PC-9 (cell line): Measurements from ENCODE around the gene EMD. TPM values are rescaled to one million over a fixed set of nuclear protein-coding genes. Genes with fewer than 3 reads are reported as not detected.

Experiments used
- BruUV-seq: library from RNA; stranded (reverse); fragments of 400-500 nt; replicated peaks from 2 replicates; lab custom pipeline; 2021; lab: Mats Ljungman, UMichigan
- CTCF ChIA-PET: fragments of 300-600 bp; sonication (Branson Sonifier 250); formaldehyde crosslinking; loops from one replicate; lab custom pipeline; 2022; ENCODE audit warnings: antibody characterized with exemption; lab: Charles Lee
- POLR2A ChIA-PET: fragments of 300-600 bp; sonication (Branson Sonifier 250); formaldehyde crosslinking; loops from one replicate; lab custom pipeline; 2022; ENCODE audit warnings: antibody characterized with exemption; ENCODE audit not compliant: unreplicated experiment; lab: Charles Lee
- DNase-seq, 2 experiments: peaks; one replicate each; pipeline versions ENCODE4 v3.0.0 to v3.0.0-alpha.2; 2015 to 2022; ENCODE audit warnings: mixed read lengths in 1 of 2
- H2AFZ ChIP-seq: fragments of 200-600 bp; sonication (generic); 2 replicates; pipeline ENCODE4 v1.8.1; 2017; ENCODE audit warnings: antibody characterized with exemption
- H3F3A ChIP-seq: fragments of 200-600 bp; sonication (generic); 2 replicates; pipeline ENCODE4 v1.8.1; 2017; ENCODE audit warnings: antibody characterized with exemption, mild to moderate bottlenecking, low read depth; ENCODE audit not compliant: insufficient read depth
- H3K27ac ChIP-seq: fragments of 200-600 bp; sonication (generic); 2 replicates; pipeline ENCODE4 v1.6.1; 2016; ENCODE audit warnings: mixed run types
- H3K27me3 ChIP-seq: fragments of 200-600 bp; sonication (generic); 2 replicates; pipeline ENCODE4 v1.6.1; 2016; ENCODE audit warnings: low read depth, mixed run types; ENCODE audit not compliant: insufficient read depth
- H3K36me3 ChIP-seq: fragments of 200-600 bp; sonication (generic); 2 replicates; pipeline ENCODE4 v1.6.1; 2016; ENCODE audit warnings: low read depth, mixed run types
- H3K4me1 ChIP-seq: fragments of 200-600 bp; sonication (generic); replicated peaks from 2 replicates; pipeline ENCODE4 v1.6.1; 2016; ENCODE audit warnings: mixed run types; ENCODE audit not compliant: insufficient read depth
- H3K4me2 ChIP-seq: fragments of 200-600 bp; sonication (generic); 2 replicates; pipeline ENCODE4 v1.6.1; 2017; ENCODE audit warnings: mixed run types
- H3K4me3 ChIP-seq: fragments of 200-600 bp; sonication (generic); 2 replicates; pipeline ENCODE4 v1.6.1; 2016; ENCODE audit warnings: mixed run types
- H3K79me2 ChIP-seq: fragments of 200-600 bp; sonication (generic); 2 replicates; pipeline ENCODE4 v1.6.1; 2017; ENCODE audit warnings: low read depth, mixed run types
- H3K9me2 ChIP-seq: fragments of 200-600 bp; sonication (generic); 2 replicates; pipeline ENCODE4 v1.8.1; 2017; ENCODE audit warnings: mild to moderate bottlenecking; ENCODE audit not compliant: insufficient read depth
- H3K9me3 ChIP-seq: fragments of 200-600 bp; sonication (generic); 2 replicates; pipeline ENCODE4 v1.8.1; 2016; ENCODE audit warnings: low read depth; ENCODE audit not compliant: insufficient read depth
- H4K20me1 ChIP-seq: fragments of 200-600 bp; sonication (generic); 2 replicates; pipeline ENCODE4 v1.8.1; 2017; ENCODE audit not compliant: insufficient read depth
- CTCF ChIP-seq: fragments of 200-600 bp; sonication (generic); conservative IDR thresholded peaks from 2 replicates; pipeline ENCODE4 v1.6.1; 2017; ENCODE audit warnings: mixed run types, antibody characterized with exemption, mild to moderate bottlenecking, moderate library complexity
- EZH2 ChIP-seq: fragments of 200-600 bp; sonication (generic); IDR thresholded peaks from 2 replicates; pipeline ENCODE4 v1.8.0; 2017; ENCODE audit warnings: antibody characterized with exemption, low read depth
- intact Hi-C: fragments of 100-400 bp; cut with micrococcal nuclease; formaldehyde crosslinking; loops from one replicate; pipeline ENCODE4 v1.10.0; 2022; ENCODE audit not compliant: unreplicated experiment
- total RNA-seq: library from RNA; stranded (reverse); gene quantifications from 2 replicates; pipeline ENCODE4 v1.2.3, GENCODE V29; 2021

EMD gene
- total RNA-seq, 1 experiment from 2014 or later: 164 TPM

- CTCF ChIA-PET: interaction anchor here (4.4 kb wide), 1 partner anchor 23 kb away, joined by 14 read pairs; the partner anchor contains the start of gene FLNA
- intact Hi-C loops: loop anchor here (5.0 kb wide), 4 partner anchors 45 to 135 kb away; partner anchors contain the start of genes FAM50A, PLXNA3 and UBL4A
These were observed 18.1 kb downstream of the EMD start for GRCh38 chrX:154396973-154397887.

GRCh38 chrX:154397888-154398667 is 19.0 kb downstream of the EMD start, which contains the start of gene RPL10:
TSS of gene RPL10 (plus strand) at chrX:154398377. CDS start at chrX:154398520, 143 bp downstream.
- no peak for TF ChIP-seq CTCF
- TF ChIP-seq EZH2: no peak
- peaks cover 52% of the 10 kb centered on the region for H3F3A ChIP-seq
- H3K79me2 ChIP-seq: peaks cover 29% of the 10 kb centered on the region
- intact Hi-C loops: loop anchor here (5.0 kb wide), 4 partner anchors 44 to 134 kb away; partner anchors contain the start of genes FAM50A, PLXNA3 and UBL4A
- peak within 1 kb of the TSS; percentile 97 for H3K27ac ChIP-seq
- peak within 1 kb of the TSS; percentile 66; the same call in 1 of the 2 replicates for H2AFZ ChIP-seq
- H3K36me3 ChIP-seq: peaks cover 20% of the 10 kb centered on the region
- POLR2A ChIA-PET: interaction anchor here (0.5 to 0.7 kb wide), 3 partner anchors 27 to 76 kb away, joined by 4 to 14 read pairs (median 11); no protein-coding TSS in a partner anchor
- no peaks in the 10 kb centered on the region for H3K9me3 ChIP-seq
- no peaks in the 10 kb centered on the region for H3K9me2 ChIP-seq
- peak within 1 kb of the TSS; percentile 94 for H3K4me2 ChIP-seq
- H3K4me3 ChIP-seq: peak within 1 kb of the TSS; percentile 93
- peaks cover 22% of the 10 kb centered on the region for H4K20me1 ChIP-seq
- no TSS peak for BruUV-seq
- DNase-seq: peak; percentile 92 to 98
- CTCF ChIA-PET: interaction anchor here (1.2 to 4.4 kb wide), 2 partner anchors 11 to 24 kb away, joined by 5 to 14 read pairs; partner anchors contain the start of genes DNASE1L1 and FLNA
- peaks cover 12% of the 10 kb centered on the region for H3K4me1 ChIP-seq
- no peaks in the 10 kb centered on the region for H3K27me3 ChIP-seq

More at GRCh38 chrX:154396973-154397887, 18.1 kb downstream of the EMD start:
- Histone ChIP-seq H3K9me2 (no peaks in the 10 kb centered on the region), H3K4me1 (peaks cover 12% of the 10 kb centered on the region), H3K4me2 (peak overlapping the region; percentile 94), H3K4me3 (peak overlapping the region; percentile 93), H3F3A (peaks cover 50% of the 10 kb centered on the region), H3K27ac (peak overlapping the region; percentile 97), H3K79me2 (peaks cover 29% of the 10 kb centered on the region), H3K27me3 (no peaks in the 10 kb centered on the region), H3K36me3 (peaks cover 20% of the 10 kb centered on the region), H4K20me1 (peaks cover 22% of the 10 kb centered on the region), H3K9me3 (no peaks in the 10 kb centered on the region), H2AFZ (peak overlapping the region; percentile 66; the same call in 1 of the 2 replicates)
- BruUV-seq: TSS peak; percentile 53
- POLR2A ChIA-PET: interaction anchor here (0.5 to 1.0 kb wide), 6 partner anchors 22 to 77 kb away, joined by 3 to 14 read pairs (median 4); no protein-coding TSS in a partner anchor
- DNase-seq: peak; percentile 68 to 84
- TF ChIP-seq CTCF: no peak
- TF ChIP-seq EZH2: no peak
